ENCODE data around the gene P2RY12.

P2RY12 gene

DNA sequence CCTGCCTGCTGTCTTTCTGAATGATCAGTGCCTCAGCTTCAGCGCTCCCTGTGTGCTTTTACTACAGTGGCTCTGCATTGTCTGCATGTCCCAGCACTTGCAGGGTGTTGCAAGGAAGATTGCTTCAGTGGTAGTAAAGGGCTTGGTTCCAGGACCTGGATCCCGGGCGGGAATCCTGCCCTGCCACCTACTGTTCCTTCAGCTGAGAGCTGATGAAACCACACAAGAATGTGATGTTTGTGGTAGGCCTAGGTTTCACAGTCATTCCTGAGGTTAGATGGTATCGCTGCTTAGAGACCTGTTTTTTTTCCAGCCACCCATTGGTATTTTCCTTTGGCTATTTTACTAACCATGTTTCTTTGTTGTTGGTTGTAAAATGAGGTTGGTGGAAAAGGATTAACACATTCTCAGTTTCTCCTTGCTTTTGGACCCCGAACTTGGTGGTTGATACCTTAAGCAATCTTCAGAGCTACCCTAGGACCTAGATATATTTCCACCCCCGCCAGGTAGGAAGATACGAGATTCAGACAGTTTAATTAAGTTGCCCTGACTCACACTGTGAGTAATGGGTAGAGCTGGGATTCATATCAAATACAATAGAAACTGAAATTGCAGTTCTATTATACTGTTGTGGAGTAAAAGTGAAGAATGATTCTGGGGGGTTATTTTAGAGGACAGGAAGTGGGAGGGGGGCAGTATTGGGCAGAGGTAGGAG lies 79.3 kb downstream of the P2RY12 start:
- DNase-seq, result peak; percentile 95

- no peak for DNase-seq
Measured at GRCh38 chr3:151303751-151304150, 80.8 kb downstream of the P2RY12 start.

DNA sequence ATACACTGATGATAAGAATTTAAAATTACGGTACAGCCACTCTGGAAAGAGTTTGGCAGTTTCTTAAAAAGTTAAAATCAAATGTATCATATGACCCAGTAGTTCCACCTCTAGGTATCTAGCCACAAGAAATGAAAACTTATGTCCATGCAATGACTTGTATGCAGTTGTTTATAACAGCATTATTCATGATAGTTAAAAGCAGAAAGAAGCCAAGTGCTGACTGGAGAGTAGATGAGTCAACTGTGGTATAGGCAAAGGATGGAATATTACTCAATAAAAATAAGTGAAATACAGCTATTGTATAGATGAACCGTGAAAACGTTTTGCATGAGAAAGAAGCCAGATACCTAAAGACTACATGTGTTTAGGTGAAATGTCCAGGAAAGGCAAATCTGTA lies 82.8 kb downstream of the P2RY12 start:
- peak; percentile 90 for DNase-seq

DNA sequence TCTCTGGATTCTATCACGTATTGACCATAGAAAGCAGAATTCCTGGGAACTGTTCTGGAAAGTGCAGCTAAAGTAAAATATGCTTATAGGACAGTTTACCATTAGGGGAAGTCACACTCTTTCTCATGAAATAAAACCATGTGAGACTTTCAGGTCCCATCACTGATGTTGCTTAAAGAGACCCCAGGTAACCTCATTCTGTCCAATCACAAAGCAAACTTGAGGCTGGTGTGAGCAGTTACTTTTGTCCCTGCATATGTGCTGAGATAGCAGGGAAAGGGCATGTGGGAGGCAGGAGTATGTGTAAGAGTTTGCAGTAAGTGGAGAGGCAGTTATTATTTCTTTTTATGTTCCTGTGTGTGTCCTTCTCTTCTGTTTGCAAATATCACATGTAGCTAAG lies 84.0 kb downstream of the P2RY12 start:
- no peak for DNase-seq

GRCh38 chr3:151299006-151299405 lies 85.5 kb downstream of the P2RY12 start:
- DNase-seq, result no peak

- no peak for DNase-seq
Measured at GRCh38 chr3:151297429-151297828, 87.1 kb downstream of the P2RY12 start.

DNA sequence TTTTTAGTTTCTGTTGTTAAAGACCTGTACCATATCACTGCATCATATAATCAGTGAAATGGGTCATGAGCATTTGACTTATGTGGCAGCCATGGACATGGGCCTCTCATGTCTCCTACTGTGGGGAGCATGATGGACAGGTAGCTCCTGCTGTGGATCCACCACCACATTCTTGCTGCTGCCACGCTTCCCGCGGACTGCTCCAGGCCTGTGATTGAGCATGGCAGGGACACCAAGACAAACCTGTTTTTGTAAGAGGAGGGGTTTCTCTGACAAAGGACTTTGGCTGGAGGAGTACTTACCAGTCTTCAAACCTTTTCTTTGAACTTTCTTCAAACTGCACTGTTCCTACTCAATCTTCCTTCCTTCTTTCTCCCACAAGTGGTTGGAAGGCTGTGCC lies 88.3 kb downstream of the P2RY12 start:
- DNase-seq, result no peak

- no peak for DNase-seq
Measured at GRCh38 chr3:151293127-151293526, 91.4 kb downstream of the P2RY12 start.

- DNase-seq, result peak; percentile 55
Measured at GRCh38 chr3:151290673-151291072, 93.9 kb downstream of the P2RY12 start.

DNA sequence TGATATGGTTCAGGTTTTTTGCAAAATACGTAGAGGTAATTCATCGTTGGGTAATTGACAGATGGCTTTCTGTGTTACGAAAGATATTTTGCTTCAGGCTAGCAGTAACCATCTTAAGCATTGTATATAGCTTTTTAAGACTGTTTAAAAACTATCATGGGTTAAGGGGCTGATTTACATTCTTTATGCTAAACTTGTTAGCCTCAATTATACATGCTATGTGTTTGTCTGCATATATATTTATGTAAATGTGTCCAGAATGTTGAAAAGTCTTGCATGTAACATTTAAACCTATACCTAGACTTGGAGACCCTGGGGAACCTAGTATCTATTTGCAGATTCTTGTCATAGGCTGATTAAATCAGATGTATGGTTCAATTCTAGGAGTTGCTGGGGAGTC lies 95.1 kb downstream of the P2RY12 start:
- DNase-seq, result no peak
